HG03108 (cell line): ENCODE results near the gene OR5AN1.
A peak's percentile ranks its signal among the peaks of the same experiment; 100 is the strongest.
"Not testable (repeated sequence)": the region's sequence is repeated elsewhere in the genome, so short reads cannot be mapped to it uniquely, and the experiment has no call there.

Experiments
- ATAC-seq: cut with Tn5 transposase; IDR thresholded peaks from one replicate; pipeline ENCODE4 v1.9.1; 2021; ENCODE audit warnings: moderate library complexity; ENCODE audit not compliant: unreplicated experiment

Gene OR5AN1

DNA sequence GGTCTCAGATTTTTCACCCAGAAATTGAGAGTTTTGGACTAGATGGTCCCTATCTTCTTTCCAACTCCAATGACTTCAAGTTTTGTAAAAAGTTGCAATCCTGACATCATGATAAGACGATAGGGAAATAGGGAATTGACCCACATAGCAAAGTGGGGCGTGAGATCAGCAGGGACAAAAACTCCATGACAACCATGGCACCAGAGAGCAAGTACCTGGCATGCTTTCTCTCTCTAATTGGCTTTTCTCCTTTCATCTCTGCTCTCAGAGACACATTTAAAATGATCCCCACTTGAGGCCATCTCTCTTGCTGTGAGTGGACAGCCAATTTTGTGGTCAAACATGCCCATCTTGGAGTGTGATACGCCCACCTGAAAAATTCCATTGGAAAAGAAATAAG lies at the start of gene OR5AN1:
OR5AN1 (plus strand) TSS at position 301 of the 400 bp plus-strand sequence. CDS start 5,564 bp downstream, outside the sequence.
- ATAC-seq: no peak

GRCh38 chr11:59335001-59335400 lies 23.7 kb upstream of the OR5AN1 start:
- no peak for ATAC-seq

DNA sequence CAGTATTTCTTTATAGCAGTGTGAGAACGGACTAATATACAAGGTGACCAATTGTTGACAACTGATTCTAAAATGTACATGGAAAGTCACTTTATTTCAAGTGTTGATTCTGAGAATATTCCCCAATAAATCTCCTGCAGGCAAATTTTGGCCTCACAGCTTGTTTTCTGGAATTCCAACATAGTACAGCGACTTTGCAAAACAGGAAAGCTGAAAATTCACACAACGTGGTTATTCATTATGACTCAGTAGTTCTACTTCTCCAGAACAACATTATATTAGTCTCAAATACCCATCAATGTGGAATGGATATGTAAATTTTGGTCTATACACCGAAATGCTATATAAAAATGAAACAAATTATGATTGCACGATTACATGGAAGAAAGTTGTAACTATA lies 22.5 kb upstream of the OR5AN1 start:
- no peak for ATAC-seq

- ATAC-seq: no peak
Observed at GRCh38 chr11:59336931-59337330, 21.8 kb upstream of the OR5AN1 start.

DNA sequence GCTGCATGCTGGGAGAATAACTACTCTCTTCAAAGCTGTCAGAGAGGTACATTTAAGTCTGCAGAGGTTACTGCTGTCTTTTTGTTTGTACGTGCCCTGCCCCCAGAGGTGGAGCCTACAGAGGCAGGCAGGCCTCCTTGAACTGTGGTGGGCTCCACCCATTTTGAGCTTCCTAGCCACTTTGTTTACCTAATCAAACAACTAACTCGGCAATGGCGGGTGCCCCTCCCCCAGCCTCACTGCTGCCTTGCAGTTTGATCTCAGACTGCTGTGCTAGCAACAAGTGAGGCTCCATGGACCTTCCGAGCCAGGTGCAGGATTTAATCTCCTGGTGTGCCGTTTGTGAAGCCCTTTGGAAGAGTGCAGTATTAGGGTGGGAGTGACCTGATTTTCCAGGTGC lies 9.0 kb upstream of the OR5AN1 start:
- ATAC-seq: not testable (repeated sequence)

DNA sequence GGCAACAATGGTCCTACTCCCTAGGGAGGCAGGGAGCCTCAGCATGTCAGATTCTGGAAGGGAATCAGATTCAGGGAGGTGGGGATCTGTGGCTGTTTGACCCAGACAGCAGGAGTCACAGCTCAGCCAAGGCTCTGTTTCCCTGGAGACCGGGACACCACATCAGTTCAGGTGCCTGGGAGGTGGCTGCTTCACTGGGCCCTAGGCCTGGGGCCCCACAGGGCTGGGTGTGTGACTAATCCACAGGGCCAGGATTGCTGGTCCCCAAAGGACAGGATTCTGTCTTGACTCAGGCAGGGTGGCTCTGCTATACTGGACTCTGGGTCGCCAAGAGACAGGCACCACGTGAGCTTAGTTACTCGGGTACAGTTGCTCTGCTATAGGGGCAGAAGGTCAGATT lies 3.5 kb upstream of the OR5AN1 start:
- ATAC-seq: no peak

- no peak for ATAC-seq
Observed at GRCh38 chr11:59356561-59356960, 2.1 kb upstream of the OR5AN1 start.

- ATAC-seq: no peak
Observed at GRCh38 chr11:59358020-59358419, 675 bp upstream of the OR5AN1 start.

DNA sequence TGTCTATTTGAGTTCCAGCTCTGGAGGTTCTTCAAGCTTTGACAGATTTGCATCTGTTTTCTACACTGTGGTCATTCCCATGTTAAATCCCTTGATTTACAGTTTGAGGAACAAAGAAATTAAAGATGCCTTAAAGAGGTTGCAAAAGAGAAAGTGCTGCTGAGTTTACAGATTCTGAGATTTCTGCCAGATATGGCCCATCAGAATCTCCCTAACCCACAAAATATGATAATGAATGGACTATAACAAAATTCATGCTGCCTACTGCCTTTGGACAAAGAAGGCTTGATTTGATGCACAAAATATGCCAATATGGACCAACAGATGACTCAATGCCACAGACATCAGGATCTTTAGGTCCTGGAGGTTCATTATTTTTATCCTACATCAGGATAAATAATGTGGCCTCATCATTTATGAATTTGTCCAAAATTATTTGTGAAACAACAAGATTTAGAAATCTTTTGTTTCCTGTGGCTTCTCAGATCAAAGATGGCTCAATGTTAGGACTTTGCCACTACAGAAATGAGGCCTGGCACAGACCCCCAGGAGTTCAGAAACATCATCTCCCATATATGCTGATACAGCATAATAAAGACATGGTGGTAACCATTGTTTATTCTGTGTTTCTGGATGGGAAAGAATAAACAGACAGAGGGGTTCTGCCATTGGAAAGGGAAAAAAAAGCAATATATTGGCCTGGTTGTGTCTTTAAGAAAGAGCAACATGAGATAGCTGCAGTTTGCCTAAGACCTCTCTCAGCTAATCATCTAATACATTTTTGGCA lies 6.7 kb downstream of the OR5AN1 start:
- no peak for ATAC-seq

DNA sequence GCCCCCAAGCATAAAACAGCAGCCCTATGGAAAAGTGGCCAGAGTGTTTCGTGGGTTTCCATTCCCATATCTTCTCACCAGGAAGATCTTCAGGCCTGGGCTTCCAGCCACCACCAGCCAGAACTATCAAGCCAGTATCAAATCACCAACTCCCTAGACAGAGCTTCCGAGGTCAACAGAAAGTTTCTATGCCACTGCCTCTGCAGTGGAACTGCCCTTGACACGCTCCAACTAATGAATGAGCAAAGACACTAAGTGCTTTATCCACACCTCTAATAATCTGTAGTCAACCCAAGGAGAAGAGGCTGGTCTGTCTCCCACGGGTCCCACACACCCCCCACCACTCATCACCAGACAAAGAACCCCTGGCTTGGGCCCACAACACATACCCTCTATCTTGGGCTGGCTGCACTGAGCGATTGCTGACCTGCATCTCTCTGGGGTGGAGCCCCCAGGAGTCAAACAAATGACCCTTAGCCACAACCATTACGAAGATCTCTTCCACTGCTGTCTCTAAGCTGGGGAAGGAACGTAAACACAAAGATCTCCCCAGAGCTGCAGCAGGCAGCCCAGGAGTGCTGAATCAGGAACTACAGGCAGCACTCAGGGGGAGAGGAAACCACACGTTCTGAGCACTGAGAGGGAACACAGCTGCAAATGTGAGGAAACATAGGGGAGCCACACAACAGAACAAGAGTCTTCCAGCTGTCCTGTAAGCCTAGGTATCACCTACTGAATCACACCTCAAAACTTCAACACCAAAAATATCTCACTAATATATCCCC lies 9.7 kb downstream of the OR5AN1 start:
- no peak for ATAC-seq

DNA sequence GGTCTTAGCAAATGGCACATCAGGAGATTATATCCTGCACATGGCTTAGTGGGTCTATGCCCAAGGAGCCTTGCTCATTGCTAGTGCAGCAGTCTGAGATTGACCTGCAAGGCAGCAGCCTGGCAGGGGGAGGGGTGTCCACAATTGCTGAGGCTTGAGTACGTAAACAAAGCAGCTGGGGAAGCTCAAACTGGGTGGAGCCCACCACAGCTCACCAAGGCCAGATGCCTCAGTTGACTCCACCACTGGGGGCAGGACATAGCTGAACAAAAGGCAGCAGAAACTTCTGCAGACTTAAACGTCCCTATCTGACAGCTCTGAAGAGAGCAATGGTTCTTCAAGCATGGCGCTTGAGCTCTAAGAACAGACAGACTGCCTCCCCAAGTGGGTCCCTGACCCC lies 13.6 kb downstream of the OR5AN1 start:
- ATAC-seq: not testable (repeated sequence)

DNA sequence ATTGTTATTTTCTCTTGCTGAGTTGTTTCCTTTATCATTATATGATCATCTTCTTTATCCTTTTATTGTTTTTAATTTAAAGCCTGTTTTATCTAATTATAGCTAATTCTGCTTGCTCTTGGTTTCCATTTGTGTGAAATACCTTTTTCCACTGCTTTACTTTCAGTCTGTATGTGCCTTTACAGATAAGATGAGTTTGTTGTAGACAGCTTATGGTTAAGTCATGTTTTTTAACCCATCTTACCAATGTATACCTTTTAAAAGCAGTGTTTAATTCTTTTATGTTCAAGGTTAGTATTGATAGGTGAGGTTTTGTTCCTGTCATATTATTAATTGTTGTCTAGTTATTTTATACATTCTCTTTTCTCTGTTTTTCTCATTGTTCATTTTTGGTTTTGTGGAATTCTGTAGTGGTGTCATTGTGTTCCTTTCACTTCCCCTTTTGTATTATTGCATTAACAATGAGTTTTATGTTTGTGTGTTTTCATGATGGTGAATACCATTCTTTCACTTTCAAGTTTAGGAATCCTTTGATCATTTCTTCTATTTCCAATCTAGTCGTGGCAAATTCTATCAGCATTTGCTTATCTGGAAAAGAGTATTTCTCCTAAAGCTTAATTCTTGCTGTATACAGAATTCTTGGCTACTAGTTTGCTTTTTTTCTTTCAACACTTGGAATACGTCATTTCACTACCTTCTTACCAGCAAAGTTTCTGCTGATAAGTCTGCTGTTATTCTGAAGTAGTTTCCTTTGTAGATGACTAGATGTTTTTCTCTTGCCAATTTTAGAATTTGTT lies 21.8 kb downstream of the OR5AN1 start:
- peak; percentile 96 for ATAC-seq

DNA sequence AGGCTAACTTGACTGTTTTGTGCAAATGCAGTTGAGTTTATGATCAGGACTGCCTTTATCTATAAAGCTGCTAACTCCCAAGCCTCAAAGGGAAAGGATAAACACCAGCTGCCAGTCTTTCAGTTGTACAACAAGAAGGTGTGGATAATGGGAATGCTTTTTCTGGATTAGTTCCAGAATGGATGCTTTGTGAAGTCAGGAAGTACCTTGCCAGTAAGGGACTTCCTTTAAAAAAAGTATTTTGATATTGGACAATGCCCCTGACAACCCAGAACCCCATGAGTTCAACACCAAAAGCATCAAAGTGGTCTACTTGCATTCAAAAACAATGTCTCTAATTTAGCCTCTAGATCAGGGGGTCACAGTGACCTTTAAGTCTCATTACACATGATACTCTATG lies 35.5 kb downstream of the OR5AN1 start:
- ATAC-seq: no peak

- ATAC-seq: no peak
Observed at GRCh38 chr11:59400461-59401261, 42.0 kb downstream of the OR5AN1 start.

GRCh38 chr11:59401262-59401552 lies 42.5 kb downstream of the OR5AN1 start:
- ATAC-seq: no peak

DNA sequence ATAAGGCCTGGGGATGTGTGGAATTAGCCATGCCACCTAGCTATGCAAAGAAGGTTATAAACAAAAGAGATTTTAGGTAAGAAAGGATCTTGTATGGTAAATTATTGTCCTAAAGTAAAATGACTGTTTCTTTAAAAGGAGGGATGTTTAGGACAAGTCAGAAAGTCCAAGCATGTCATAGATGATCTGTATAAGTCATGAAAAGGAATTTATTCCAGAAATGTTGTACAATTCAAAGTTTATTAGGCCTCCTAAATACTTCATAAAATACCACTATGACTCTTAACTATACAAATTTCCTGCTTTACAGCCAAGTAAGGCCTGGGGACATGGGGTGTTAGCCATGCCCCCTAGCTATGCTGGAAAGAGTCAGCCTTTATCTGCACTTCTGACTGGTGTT lies 44.9 kb downstream of the OR5AN1 start:
- no peak for ATAC-seq

GRCh38 chr11:59413646-59414045 lies 55.0 kb downstream of the OR5AN1 start:
- no peak for ATAC-seq

DNA sequence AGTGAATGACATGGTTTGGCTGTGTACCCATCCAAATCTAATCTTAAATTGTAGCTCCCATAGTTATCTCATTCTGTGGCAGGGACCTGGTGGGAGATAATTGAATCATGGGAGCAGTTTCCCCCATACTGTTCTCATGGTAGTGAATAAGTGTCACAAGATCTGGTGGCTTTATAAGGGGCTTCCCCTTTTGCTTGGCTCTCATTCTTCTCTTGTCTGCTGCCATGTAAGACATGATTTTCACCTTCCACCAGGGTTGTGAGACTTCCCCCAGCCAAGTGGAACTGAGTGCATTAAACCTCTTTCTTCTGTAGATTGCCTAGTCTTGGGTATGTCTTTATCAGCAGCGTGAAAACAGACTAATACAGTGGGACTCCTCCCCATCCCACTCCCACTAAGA lies 56.4 kb downstream of the OR5AN1 start:
- ATAC-seq: no peak

- ATAC-seq: no peak
Observed at GRCh38 chr11:59416613-59417012, 57.9 kb downstream of the OR5AN1 start.

- no peak for ATAC-seq
Observed at GRCh38 chr11:59417023-59417422, 58.3 kb downstream of the OR5AN1 start.

- no peak for ATAC-seq
Observed at GRCh38 chr11:59418156-59418555, 59.5 kb downstream of the OR5AN1 start.
